Right ventricle myocardium superior (tissue), 1 donor: ENCODE results near the gene PGM5. TPM values are rescaled to one million over a fixed set of nuclear protein-coding genes. Genes with fewer than 3 reads are reported as not detected.
"Not testable (repeated sequence)": the region's sequence is repeated elsewhere in the genome, so short reads cannot be mapped to it uniquely, and the experiment has no call there.

ENCODE experiments used
- ATAC-seq: fragments of 200-7000 bp; cut with Tn5 transposase; one replicate; pipeline ENCODE4 v1.9.1; 2020; ENCODE audit warnings: mild to moderate bottlenecking; ENCODE audit not compliant: poor library complexity
- DNase-seq: peaks from one replicate; pipeline ENCODE4 v3.0.0-alpha.2; 2020
- intact Hi-C: fragments of 100-400 bp; cut with DNase I; formaldehyde crosslinking; loops from one replicate; pipeline ENCODE4 v1.11.2; 2022
- long read RNA-seq: library from polyadenylated mRNA; unstranded; transcript quantifications from one replicate; pipeline ENCODE4 v2.0.0, GENCODE V29; 2021
- total RNA-seq: library from RNA; stranded (reverse); fragmentation: NEBNext Ultra II Directional; extraction: Animal tissue kit (Norgen Biotek cat#: 25700); gene quantifications from one replicate; pipeline ENCODE4 v1.2.1, GENCODE V29; 2021
- donor health status: DM: no; HTN: yes; CAD: no; lungs with severe emphysema.

The PGM5 gene
- total RNA-seq: 157 TPM
- long read RNA-seq, full-length matches to known transcripts: 48 of 75 reads
- long read RNA-seq, partial matches to known transcripts: 17 of 75 reads
- long read RNA-seq, other reads (novel, unspliced or antisense): 10 of 75 reads

DNA sequence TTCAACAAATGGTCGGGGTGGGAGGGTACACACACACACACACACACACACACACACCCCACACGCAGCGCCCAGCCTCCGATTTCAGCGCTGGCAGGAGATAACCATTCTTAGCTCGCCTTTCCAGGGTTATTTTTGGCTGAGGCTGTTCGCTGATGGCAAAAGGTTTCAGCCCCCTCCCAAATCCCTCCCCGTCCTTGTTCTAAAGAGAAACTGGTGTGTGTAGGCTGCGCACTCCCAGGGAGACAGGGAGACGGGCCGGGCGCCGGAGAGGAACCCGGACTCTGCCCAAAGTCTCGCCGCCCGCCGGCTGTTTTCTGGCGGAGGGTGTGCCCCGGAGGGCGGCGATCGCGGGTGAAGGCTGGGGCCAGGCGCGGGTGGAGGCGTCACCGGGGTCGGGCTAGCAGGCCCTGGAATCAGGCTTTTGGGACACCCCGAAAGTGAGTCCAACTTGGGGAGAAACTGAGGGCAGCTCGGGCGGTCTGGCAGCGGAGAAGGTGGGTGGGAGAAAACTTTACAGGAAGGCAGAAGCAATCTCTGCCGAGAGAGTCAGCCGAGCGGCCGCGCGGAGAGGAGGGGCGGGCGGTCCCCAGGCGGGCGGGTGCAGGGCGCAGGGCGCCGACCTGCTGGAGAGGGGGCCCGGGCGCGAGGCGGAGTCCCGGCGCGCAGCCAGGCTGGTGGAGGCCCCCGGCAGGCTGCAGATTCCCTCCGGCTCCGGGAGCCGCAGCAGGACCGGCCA lies at the start of gene PGM5:
TSS of gene PGM5 (plus strand) at position 232 of the 739 bp plus-strand sequence. CDS start 517 bp downstream, outside the sequence.
- DNase-seq (peak; percentile 76), ATAC-seq (peak; percentile 85)
- intact Hi-C loops: not testable (repeated sequence)

GRCh38 chr9:68307127-68307526 lies 49.3 kb upstream of the PGM5 start:
- peak; percentile 55 for ATAC-seq
- intact Hi-C loops, DNase-seq: not testable (repeated sequence)

DNA sequence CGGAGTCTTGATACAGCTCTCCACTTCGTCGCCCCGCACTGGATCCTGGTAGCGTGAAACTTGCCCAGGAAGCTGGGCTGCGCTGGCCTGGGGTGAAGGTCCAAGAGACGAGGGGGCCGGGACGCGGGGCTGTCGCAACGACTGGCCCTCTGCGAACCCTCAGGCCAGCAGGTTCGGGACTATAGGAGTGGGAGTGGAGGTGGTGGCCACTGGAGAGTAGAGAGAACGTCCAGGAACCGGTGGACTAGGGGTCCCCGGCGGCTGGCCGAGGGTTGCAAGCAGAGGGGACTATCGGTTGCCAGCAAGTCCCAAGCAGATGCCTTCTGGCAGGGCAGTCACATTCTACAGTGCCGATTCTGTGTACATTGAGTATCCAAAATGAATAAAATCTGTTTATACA lies 48.8 kb upstream of the PGM5 start:
- DNase-seq: peak; percentile 37
- ATAC-seq: peak; percentile 27
- intact Hi-C loops: not testable (repeated sequence)

DNA sequence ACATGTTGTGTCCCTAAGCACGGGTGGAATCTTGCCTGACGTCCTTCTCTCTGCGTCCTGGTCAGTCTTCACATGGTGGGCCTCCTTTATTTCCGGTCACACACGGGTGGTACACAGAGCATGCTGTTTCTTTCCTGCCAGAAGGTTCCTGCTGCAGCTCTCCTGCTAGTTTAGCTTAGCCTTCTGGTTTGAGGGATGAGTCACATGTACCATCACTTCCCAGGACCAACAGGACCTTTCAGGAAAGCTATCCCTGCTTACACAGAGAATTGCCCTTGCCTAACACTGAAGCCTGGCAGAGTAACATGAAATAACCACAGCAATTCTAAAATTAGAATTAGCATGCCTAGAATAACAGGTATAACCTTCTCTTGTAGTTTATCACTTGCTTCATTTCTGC lies 45.2 kb upstream of the PGM5 start:
- intact Hi-C loops, ATAC-seq, DNase-seq: not testable (repeated sequence)

DNA sequence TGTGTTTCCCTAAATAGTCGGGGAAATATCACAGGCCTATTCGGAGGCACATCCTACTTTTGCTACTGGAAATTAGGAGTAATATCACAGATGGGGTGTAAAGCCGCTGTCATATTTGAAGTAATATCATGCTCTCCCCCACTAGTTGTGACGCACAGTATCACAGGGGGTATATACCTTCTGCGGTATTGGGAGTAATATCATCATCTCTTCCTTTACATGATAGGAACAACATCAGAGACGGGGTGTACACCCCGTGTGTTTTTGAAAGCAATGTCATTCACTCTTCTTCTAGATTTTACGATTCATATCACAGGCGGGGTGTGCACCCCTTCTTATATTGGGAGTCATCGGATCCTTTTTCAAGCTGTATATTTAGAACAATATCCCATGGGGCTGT lies 38.2 kb upstream of the PGM5 start:
- ATAC-seq, intact Hi-C loops, DNase-seq: not testable (repeated sequence)

GRCh38 chr9:68323749-68324148 lies 32.7 kb upstream of the PGM5 start:
- intact Hi-C loops, ATAC-seq, DNase-seq: not testable (repeated sequence)

DNA sequence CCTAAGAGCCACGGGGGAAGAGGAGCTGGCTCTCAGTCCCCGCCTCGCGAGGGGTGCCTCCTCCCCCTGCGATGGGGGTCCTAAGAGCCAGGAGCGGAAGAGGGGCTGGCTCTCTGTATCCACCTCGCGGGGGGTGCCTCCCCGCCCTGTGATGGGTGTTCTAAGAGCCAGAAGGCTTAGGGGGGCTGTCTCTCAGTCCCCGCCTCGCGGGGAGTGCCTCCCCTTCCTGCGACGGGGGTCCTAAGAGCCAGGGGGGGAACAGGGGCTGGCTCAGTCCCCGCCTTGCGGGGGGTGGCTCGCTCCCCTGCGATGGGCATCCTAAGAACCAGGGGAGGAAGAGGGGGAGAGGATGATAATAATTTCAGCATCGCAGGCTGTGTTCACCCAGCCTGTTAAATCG lies 31.9 kb upstream of the PGM5 start:
- ATAC-seq, DNase-seq, intact Hi-C loops: not testable (repeated sequence)

DNA sequence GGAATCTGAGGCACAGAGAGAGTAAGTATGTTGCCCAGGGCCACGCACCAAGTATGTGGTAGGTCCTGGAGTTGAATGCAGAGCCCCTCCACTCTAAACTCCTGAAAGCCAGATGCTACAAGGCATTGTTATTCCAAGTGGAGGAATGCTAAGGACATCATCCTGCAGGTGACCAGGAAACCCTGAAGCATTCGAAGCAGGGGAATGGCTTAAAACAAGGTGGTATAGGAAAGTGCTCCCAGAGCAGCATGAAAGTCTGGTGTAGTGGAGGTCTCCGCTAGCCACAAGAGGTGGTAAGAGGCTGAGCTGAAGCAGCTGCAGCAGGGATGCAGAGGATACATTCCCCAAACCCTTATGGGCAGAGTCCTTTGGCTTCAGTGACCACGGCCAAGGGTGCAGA lies 27.3 kb upstream of the PGM5 start:
- intact Hi-C loops, ATAC-seq, DNase-seq: not testable (repeated sequence)

DNA sequence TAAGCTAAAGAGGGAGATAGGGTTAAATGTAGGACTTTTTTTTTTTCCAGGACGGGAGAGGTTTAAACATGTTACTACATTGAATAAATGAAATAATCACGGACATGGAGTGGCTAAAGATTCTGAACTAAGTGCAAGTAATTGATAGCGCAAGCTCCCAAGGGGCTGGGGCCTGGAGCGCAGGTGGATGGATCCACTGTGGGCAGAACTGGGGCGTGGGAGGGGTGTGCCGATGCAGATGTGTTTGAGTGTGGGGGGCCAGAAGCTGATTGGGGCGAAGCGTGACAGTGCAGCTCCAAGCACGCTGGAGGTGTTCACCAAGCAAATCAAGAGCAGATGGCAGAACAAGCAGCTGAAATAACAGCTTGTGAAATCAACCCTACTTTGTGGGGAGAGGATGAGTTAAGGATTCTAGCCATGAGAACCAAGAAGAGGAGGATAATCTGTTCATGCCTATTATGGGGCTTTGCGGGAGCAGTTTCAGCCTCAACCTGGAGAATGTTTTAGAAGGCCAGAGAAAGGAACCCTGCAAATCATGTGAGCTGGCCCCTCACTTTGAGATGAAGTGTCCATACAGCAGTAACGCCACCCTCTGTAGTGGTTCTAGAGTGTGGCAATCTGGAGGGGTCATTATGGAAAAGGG lies 25.8 kb upstream of the PGM5 start:
- DNase-seq, intact Hi-C loops, ATAC-seq: not testable (repeated sequence)

- ATAC-seq, intact Hi-C loops, DNase-seq: not testable (repeated sequence)
Observed at GRCh38 chr9:68332122-68332521, 24.3 kb upstream of the PGM5 start.

DNA sequence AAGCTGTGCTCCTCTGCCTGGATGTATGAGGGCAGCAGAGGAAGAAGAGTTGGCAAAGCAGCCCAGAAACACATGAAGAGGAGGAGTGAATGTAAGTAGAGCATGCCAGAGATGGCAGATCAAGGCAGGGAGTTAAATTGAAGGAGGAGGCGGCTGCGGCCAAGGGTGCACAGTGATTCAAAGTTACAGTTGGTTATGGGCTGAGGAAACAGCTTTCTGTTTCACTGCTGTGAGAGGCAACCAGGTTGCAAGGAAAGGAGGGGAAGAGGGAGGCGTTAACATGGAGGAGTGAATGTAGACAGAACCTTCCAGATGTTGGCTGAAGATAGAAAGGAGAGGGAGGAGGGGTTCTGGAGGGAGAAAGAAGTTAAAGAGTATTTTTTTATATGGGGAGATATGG lies 20.5 kb upstream of the PGM5 start:
- DNase-seq, intact Hi-C loops, ATAC-seq: not testable (repeated sequence)

- ATAC-seq, DNase-seq, intact Hi-C loops: not testable (repeated sequence)
Observed at GRCh38 chr9:68336639-68337339, 19.6 kb upstream of the PGM5 start.

DNA sequence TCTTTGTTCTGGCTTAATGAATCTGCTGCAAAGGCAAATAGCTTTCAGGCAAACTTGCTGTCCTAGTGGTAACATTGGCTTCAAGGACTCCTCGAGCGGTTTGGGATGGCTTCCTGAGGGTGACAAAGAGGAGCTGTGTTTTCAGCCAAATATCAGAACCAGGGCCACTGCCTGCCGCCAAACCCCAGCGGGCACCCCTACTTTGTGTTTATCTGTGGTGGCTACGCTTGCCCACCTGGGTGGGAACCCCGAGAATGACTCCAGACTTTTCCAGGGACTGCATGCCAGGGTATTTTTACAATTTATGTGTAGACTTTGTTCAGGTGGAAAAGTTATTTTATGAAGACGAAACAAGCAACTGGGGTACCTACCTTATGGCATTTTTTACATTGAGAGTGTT lies 18.4 kb upstream of the PGM5 start:
- intact Hi-C loops, DNase-seq, ATAC-seq: not testable (repeated sequence)

- ATAC-seq: peak; percentile 93
- intact Hi-C loops, DNase-seq: not testable (repeated sequence)
Observed at GRCh38 chr9:68342265-68343025, 14.0 kb upstream of the PGM5 start.

DNA sequence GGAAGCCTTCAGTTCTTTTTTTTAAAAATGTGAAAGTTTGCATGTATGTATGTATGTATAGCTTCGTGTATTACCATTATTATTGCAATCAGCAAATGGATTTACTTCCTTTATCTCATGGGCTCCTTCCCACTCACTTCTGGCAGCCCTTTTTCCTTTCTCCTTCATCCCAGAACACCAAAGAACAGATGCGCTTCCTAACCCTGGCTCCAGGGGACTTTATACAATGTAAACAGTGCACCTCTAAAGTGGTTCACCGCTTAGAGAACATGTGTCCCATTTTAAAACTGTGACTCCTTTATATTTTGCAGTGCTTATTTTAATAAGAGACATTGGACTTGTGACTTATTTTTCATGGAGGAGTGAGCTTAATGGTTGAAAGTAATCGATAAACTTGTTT lies 13.2 kb upstream of the PGM5 start:
- ATAC-seq, intact Hi-C loops, DNase-seq: not testable (repeated sequence)

DNA sequence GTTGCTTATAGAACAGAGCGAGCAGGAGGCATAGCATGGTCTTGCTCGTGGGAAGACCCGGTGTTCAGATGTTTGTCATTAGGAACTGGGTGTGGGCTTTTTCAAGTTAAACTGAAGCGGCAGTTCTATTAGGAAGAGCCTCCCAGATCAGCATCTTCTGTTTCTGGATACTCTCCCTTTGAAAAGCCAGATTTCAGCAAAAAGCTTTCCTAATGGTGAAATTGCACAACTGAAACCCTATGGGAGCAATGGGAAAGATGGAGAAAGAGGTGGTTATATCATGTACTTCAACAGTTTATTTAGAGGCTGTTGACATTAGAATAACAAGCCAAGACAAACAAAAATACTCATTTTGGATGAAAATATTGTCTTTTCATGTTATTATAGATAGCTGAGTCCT lies 12.4 kb upstream of the PGM5 start:
- DNase-seq, intact Hi-C loops: not testable (repeated sequence)
- ATAC-seq: peak; percentile 52

- intact Hi-C loops, DNase-seq: not testable (repeated sequence)
- peak; percentile 11 for ATAC-seq
Observed at GRCh38 chr9:68351689-68352088, 4.7 kb upstream of the PGM5 start.

GRCh38 chr9:68355993-68356379 lies 425 bp upstream of the PGM5 start:
- DNase-seq, intact Hi-C loops: not testable (repeated sequence)
- ATAC-seq: peak; percentile 32
